Liver (tissue), 9 donors: ENCODE measurements around the gene CDON. TPM values are rescaled to one million over a fixed set of nuclear protein-coding genes. Genes with fewer than 3 reads are reported as not detected.

Experiments
- DNase-seq: peaks from one replicate; pipeline ENCODE4 v3.0.0-alpha.2; 2017; ENCODE audit warnings: low spot score
- H3K27ac ChIP-seq, 2 donors: one replicate each; pipeline ENCODE4 v1.7.0; 2013; ENCODE audit warnings: inconsistent platforms in 2 of 2, low read length in 2 of 2, control low read depth in 1 of 2, low read depth in 1 of 2, mild to moderate bottlenecking in 1 of 2
- H3K27me3 ChIP-seq, 4 donors: one replicate each; pipeline versions ENCODE4 v1.6.1 to v1.7.0; 2013; ENCODE audit warnings: low read length in 3 of 4, inconsistent platforms in 1 of 4, mild to moderate bottlenecking in 1 of 4, moderate library complexity in 1 of 4; ENCODE audit not compliant: control insufficient read depth in 4 of 4, insufficient read depth in 4 of 4
- H3K36me3 ChIP-seq, 4 donors: one replicate each; pipeline versions ENCODE4 v1.6.1 to v1.7.0; 2013; ENCODE audit warnings: low read length in 3 of 4, mild to moderate bottlenecking in 3 of 4, low read depth in 1 of 4, moderate library complexity in 1 of 4; ENCODE audit not compliant: control insufficient read depth in 4 of 4, insufficient read depth in 3 of 4
- H3K4me1 ChIP-seq, 4 donors: one replicate each; pipeline versions ENCODE4 v1.6.1 to v1.7.0; 2013; ENCODE audit warnings: low read length in 3 of 4, mild to moderate bottlenecking in 3 of 4, moderate library complexity in 1 of 4; ENCODE audit not compliant: control insufficient read depth in 4 of 4, insufficient read depth in 4 of 4
- H3K4me3 ChIP-seq, 3 donors: one replicate each; pipeline versions ENCODE4 v1.6.1 to v1.7.0; 2013; ENCODE audit warnings: low read length in 3 of 3, control low read depth in 1 of 3, low read depth in 1 of 3, mild to moderate bottlenecking in 1 of 3
- H3K9ac ChIP-seq, 2 donors: one replicate each; pipeline ENCODE4 v1.7.0; 2013; ENCODE audit warnings: low read length in 2 of 2, mild to moderate bottlenecking in 2 of 2, moderate library complexity in 2 of 2, control low read depth in 1 of 2, low read depth in 1 of 2
- H3K9me3 ChIP-seq, 4 donors: one replicate each; pipeline versions ENCODE4 v1.6.1 to v1.7.0; 2013; ENCODE audit warnings: low read length in 3 of 4; ENCODE audit not compliant: control insufficient read depth in 4 of 4
- CTCF ChIP-seq: fragments of 150-350 bp; IDR thresholded peaks from 2 replicates; pipeline ENCODE4 v1.5.1; 2017; ENCODE audit warnings: improper control_type of control experiment, low read depth, low read length; ENCODE audit not compliant: missing input control
- EGR1 ChIP-seq, 2 donors: IDR thresholded peaks; 2 replicates each; pipeline ENCODE4 v1.6.1; 2016 to 2018; ENCODE audit warnings: antibody characterized with exemption in 2 of 2, low read depth in 2 of 2
- FOXA1 ChIP-seq: IDR thresholded peaks from 2 replicates; pipeline ENCODE4 v1.6.1; 2016; ENCODE audit warnings: antibody characterized with exemption
- FOXA2 ChIP-seq: IDR thresholded peaks from 2 replicates; pipeline ENCODE4 v1.6.1; 2016; ENCODE audit warnings: antibody characterized with exemption
- GABPA ChIP-seq, 2 donors: IDR thresholded peaks in 1 of 2; conservative IDR thresholded peaks in 1 of 2; 2 replicates each; pipeline ENCODE4 v1.6.1; 2016; ENCODE audit warnings: antibody characterized with exemption in 2 of 2, mild to moderate bottlenecking in 1 of 2, moderate library complexity in 1 of 2
- HNF4A ChIP-seq, 2 donors: conservative IDR thresholded peaks; 2 replicates each; pipeline ENCODE4 v1.6.1; 2016; ENCODE audit warnings: antibody characterized with exemption in 2 of 2, mild to moderate bottlenecking in 2 of 2
- HNF4G ChIP-seq: IDR thresholded peaks from 2 replicates; pipeline ENCODE4 v1.6.1; 2016; ENCODE audit warnings: antibody characterized with exemption
- JUND ChIP-seq, 2 donors: IDR thresholded peaks; 2 replicates each; pipeline ENCODE4 v1.6.1; 2016; ENCODE audit warnings: antibody characterized with exemption in 2 of 2
- NR2F2 ChIP-seq: IDR thresholded peaks from 2 replicates; pipeline ENCODE4 v1.6.1; 2016; ENCODE audit warnings: antibody characterized with exemption
- RAD21 ChIP-seq, 2 donors: IDR thresholded peaks; 2 replicates each; pipeline ENCODE4 v1.6.1; 2016; ENCODE audit warnings: antibody characterized with exemption in 2 of 2, mild to moderate bottlenecking in 2 of 2
- RXRA ChIP-seq, 2 donors: IDR thresholded peaks; 2 replicates each; pipeline ENCODE4 v1.6.1; 2017 to 2018; ENCODE audit warnings: antibody characterized with exemption in 2 of 2, mild to moderate bottlenecking in 1 of 2
- SP1 ChIP-seq: IDR thresholded peaks from 2 replicates; pipeline ENCODE4 v1.6.1; 2018; ENCODE audit warnings: antibody characterized with exemption, mild to moderate bottlenecking
- TAF1 ChIP-seq: conservative IDR thresholded peaks from 2 replicates; pipeline ENCODE4 v1.6.1; 2016; ENCODE audit warnings: antibody characterized with exemption, mild to moderate bottlenecking
- YY1 ChIP-seq: IDR thresholded peaks from 2 replicates; pipeline ENCODE4 v1.6.1; 2016; ENCODE audit warnings: antibody characterized with exemption, mild to moderate bottlenecking
- ZBTB33 ChIP-seq: IDR thresholded peaks from 2 replicates; pipeline ENCODE4 v1.6.1; 2016; ENCODE audit warnings: antibody characterized with exemption
- WGBS: extraction: QIAGEN DNeasy Blood & Tissue Kit; methylation state at CpG from one replicate; pipeline ENCODE4 v1.1.7; 2013; 5-methylcytosine and 5-hydroxymethylcytosine counted together
- polyA plus RNA-seq, 2 donors: library from polyadenylated mRNA; stranded (reverse) in 1 of 2; unstranded in 1 of 2; fragments of 200-250 nt in 1 of 2; fragments of >200 nt in 1 of 2; fragmentation: Nextera tagmentation in 1 of 2; extraction: Ambion mirVana in 1 of 2; gene quantifications; one replicate each; pipeline versions ENCODE4 v1.2.1 to v1.2.3, GENCODE V29; 2013 to 2015
- total RNA-seq, 2 donors: library from RNA; depleted of rRNA; stranded (reverse); fragments of >200 nt; gene quantifications; one replicate each; pipeline ENCODE4 v1.2.3, GENCODE V29; 2014
- TF ChIP-seq, protein P1 (sequence below): IDR thresholded peaks from 2 replicates; pipeline ENCODE4 v1.6.1; 2016; ENCODE audit warnings: antibody characterized with exemption
- TF ChIP-seq, protein P2 (sequence below): IDR thresholded peaks from 2 replicates; pipeline ENCODE4 v1.6.1; 2016; ENCODE audit warnings: antibody characterized with exemption, mild to moderate bottlenecking
- donor health status: healthy.
- donor health status: healthy.
- donor health status: healthy.
- donor health status: healthy.
- donor health status: healthy.

The CDON gene
- total and polyA plus RNA-seq, 4 donors, result 0.69 to 7.4 (median 3.9) TPM

- 88% methylated on average over 20 of the region's 20 CpGs for WGBS
- no peak overlapping the region for H3K27ac ChIP-seq
- TF ChIP-seq FOXA1, result no peak
- no peak for TF ChIP-seq JUND (IDR thresholded peaks at IDR 0.05)
- no peak for TF ChIP-seq ZBTB33
- TF ChIP-seq NR2F2, result no peak
- TF ChIP-seq RAD21 (IDR thresholded peaks at IDR 0.05), result no peak
- no peak for TF ChIP-seq HNF4G
- TF ChIP-seq, protein P1, sequence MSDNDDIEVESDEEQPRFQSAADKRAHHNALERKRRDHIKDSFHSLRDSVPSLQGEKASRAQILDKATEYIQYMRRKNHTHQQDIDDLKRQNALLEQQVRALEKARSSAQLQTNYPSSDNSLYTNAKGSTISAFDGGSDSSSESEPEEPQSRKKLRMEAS, result no peak
- TF ChIP-seq, protein P2, sequence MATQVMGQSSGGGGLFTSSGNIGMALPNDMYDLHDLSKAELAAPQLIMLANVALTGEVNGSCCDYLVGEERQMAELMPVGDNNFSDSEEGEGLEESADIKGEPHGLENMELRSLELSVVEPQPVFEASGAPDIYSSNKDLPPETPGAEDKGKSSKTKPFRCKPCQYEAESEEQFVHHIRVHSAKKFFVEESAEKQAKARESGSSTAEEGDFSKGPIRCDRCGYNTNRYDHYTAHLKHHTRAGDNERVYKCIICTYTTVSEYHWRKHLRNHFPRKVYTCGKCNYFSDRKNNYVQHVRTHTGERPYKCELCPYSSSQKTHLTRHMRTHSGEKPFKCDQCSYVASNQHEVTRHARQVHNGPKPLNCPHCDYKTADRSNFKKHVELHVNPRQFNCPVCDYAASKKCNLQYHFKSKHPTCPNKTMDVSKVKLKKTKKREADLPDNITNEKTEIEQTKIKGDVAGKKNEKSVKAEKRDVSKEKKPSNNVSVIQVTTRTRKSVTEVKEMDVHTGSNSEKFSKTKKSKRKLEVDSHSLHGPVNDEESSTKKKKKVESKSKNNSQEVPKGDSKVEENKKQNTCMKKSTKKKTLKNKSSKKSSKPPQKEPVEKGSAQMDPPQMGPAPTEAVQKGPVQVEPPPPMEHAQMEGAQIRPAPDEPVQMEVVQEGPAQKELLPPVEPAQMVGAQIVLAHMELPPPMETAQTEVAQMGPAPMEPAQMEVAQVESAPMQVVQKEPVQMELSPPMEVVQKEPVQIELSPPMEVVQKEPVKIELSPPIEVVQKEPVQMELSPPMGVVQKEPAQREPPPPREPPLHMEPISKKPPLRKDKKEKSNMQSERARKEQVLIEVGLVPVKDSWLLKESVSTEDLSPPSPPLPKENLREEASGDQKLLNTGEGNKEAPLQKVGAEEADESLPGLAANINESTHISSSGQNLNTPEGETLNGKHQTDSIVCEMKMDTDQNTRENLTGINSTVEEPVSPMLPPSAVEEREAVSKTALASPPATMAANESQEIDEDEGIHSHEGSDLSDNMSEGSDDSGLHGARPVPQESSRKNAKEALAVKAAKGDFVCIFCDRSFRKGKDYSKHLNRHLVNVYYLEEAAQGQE, result no peak
- TF ChIP-seq EGR1 (IDR thresholded peaks at IDR 0.05; ENCODE audit: low read depth in 2 of 2), result no peak
- TF ChIP-seq RXRA (IDR thresholded peaks at IDR 0.05), result no peak
- TF ChIP-seq FOXA2, result no peak
- no peak for TF ChIP-seq YY1
- TF ChIP-seq SP1, result no peak
Measured at GRCh38 chr11:125953401-125953935, 109.2 kb downstream of the CDON start.

GRCh38 chr11:125952973-125953372, 109.7 kb downstream of the CDON start:
- H3K4me1 ChIP-seq, result no peaks in the 10 kb centered on the region
- 56% methylated on average over 7 of the region's 7 CpGs for WGBS
- no peaks in the 10 kb centered on the region for H3K27me3 ChIP-seq
- no peak for DNase-seq
- no peak overlapping the region for H3K9ac ChIP-seq
- H3K27ac ChIP-seq, result no peak overlapping the region
- H3K4me3 ChIP-seq, result no peak overlapping the region
- H3K9me3 ChIP-seq, result no peaks in the 10 kb centered on the region
- TF ChIP-seq YY1, result no peak
- TF ChIP-seq EGR1 (IDR thresholded peaks at IDR 0.05; ENCODE audit: low read depth in 2 of 2), result no peak
- TF ChIP-seq HNF4G, result no peak
- TF ChIP-seq GABPA (IDR thresholded peaks at IDR 0.05 in 1 of 2, conservative IDR thresholded peaks at IDR 0.05 in 1 of 2), result no peak
- no peak for TF ChIP-seq SP1
- no peak for TF ChIP-seq RXRA (IDR thresholded peaks at IDR 0.05)
- no peak for TF ChIP-seq HNF4A (conservative IDR thresholded peaks at IDR 0.05)
- TF ChIP-seq TAF1, result no peak
- TF ChIP-seq, protein P2, result no peak
- TF ChIP-seq NR2F2, result no peak
- TF ChIP-seq FOXA1, result no peak
- TF ChIP-seq, protein P1, result no peak
- TF ChIP-seq CTCF, result no peak
- no peaks in the 10 kb centered on the region for H3K36me3 ChIP-seq

More at GRCh38 chr11:125953401-125953935, 109.2 kb downstream of the CDON start:
- no peak for DNase-seq
- Histone ChIP-seq H3K4me3 (no peak overlapping the region), H3K27me3 (no peaks in the 10 kb centered on the region), H3K36me3 (no peaks in the 10 kb centered on the region), H3K9me3 (no peaks in the 10 kb centered on the region), H3K4me1 (no peaks in the 10 kb centered on the region), H3K9ac (no peak overlapping the region)
